GM12878 (cell line): ENCODE measurements around the gene DTL. TPM values are rescaled to one million over a fixed set of nuclear protein-coding genes. Genes with fewer than 3 reads are reported as not detected.
A peak's percentile ranks its signal among the peaks of the same experiment; 100 is the strongest.

Source experiments
- ATAC-seq: fragments of 200-7000 bp; cut with Tn5 transposase; 3 replicates; pipeline ENCODE4 v1.9.1; 2020; ENCODE audit warnings: mild to moderate bottlenecking, moderate library complexity
- BruUV-seq: library from RNA; stranded (reverse); fragments of 400-500 nt; replicated peaks from 2 replicates; lab custom pipeline; 2021; lab: Mats Ljungman, UMichigan
- CTCF ChIA-PET: fragments of 300-600 bp; sonication (Branson Sonifier 250); formaldehyde crosslinking; extraction: SDS; loops from one replicate; lab custom pipeline; 2021; ENCODE audit warnings: inconsistent platforms; lab: Yijun Ruan, JAX
- POLR2A ChIA-PET: fragments of 350-600 bp; formaldehyde crosslinking; extraction: SDS; loops from one replicate; lab custom pipeline; 2021; ENCODE audit warnings: inconsistent platforms; lab: Charles Lee
- RAD21 ChIA-PET: fragments of 300-600 bp; sonication (Branson Sonifier 250); formaldehyde crosslinking; loops from one replicate; lab custom pipeline; 2023; ENCODE audit warnings: antibody characterized with exemption; ENCODE audit not compliant: unreplicated experiment; lab: Charles Lee
- SMC1A ChIA-PET: fragments of 300-600 bp; sonication (Branson Sonifier 250); formaldehyde crosslinking; loops from one replicate; lab custom pipeline; 2023; ENCODE audit not compliant: unreplicated experiment, uncharacterized antibody; lab: Charles Lee
- DNase-seq: peaks from one replicate; pipeline ENCODE4 v3.0.0-alpha.2; 2011; ENCODE audit warnings: low read depth, low spot score
- FAIRE-seq: peaks from 3 replicates; lab custom pipeline; 2011; peaks lifted over from hg19 to GRCh38; lab: Jason Lieb, UNC
- H2AFZ ChIP-seq: 2 replicates; pipeline ENCODE4 v1.6.0; 2011; ENCODE audit warnings: low read depth, low read length, control low read depth; ENCODE audit not compliant: control insufficient read depth
- H3K27ac ChIP-seq: 2 replicates; pipeline ENCODE4 v1.5.1; 2011; ENCODE audit warnings: control low read depth; ENCODE audit not compliant: control insufficient read depth, insufficient read depth
- H3K27me3 ChIP-seq, 2 experiments: replicated peaks in 1 of 2; 2 replicates each; pipeline versions ENCODE4 v1.6.0 to v1.6.1; 2011; ENCODE audit warnings: low read length in 1 of 2; ENCODE audit not compliant: control insufficient read depth in 2 of 2, insufficient read depth in 2 of 2
- H3K36me3 ChIP-seq, 2 experiments: 2 replicates each; pipeline ENCODE4 v1.5.1; 2011; ENCODE audit warnings: low read length in 1 of 2; ENCODE audit not compliant: control insufficient read depth in 2 of 2, insufficient read depth in 2 of 2
- H3K4me1 ChIP-seq: 2 replicates; pipeline ENCODE4 v1.6.1; 2011; ENCODE audit warnings: mild to moderate bottlenecking, low read length, moderate library complexity, mixed read lengths; ENCODE audit not compliant: control insufficient read depth, insufficient read depth
- H3K4me2 ChIP-seq: 2 replicates; pipeline ENCODE4 v1.6.0; 2011; ENCODE audit warnings: control low read depth; ENCODE audit not compliant: control insufficient read depth, insufficient read depth
- H3K4me3 ChIP-seq: fragments of 200-600 bp; sonication (generic); 2 replicates; pipeline ENCODE4 v1.5.1; 2016
- H3K79me2 ChIP-seq: 2 replicates; pipeline ENCODE4 v1.6.0; 2011; ENCODE audit warnings: low read length; ENCODE audit not compliant: control insufficient read depth, insufficient read depth
- H3K9ac ChIP-seq: 2 replicates; pipeline ENCODE4 v1.8.0; 2011; ENCODE audit warnings: low read length, control low read depth, mixed read lengths; ENCODE audit not compliant: control insufficient read depth, insufficient read depth
- H3K9me3 ChIP-seq: replicated peaks from 3 replicates; pipeline ENCODE4 v1.5.1; 2011; ENCODE audit warnings: mild to moderate bottlenecking, low read length; ENCODE audit not compliant: control insufficient read depth, insufficient read depth
- H4K20me1 ChIP-seq: 2 replicates; pipeline ENCODE4 v1.6.0; 2011; ENCODE audit not compliant: control insufficient read depth, insufficient read depth
- CTCF ChIP-seq, 3 experiments: IDR thresholded peaks in 2 of 3; conservative IDR thresholded peaks in 1 of 3; 2 replicates each; pipeline ENCODE4 v1.5.1; 2011; ENCODE audit warnings: low read depth in 3 of 3, low read length in 3 of 3, mild to moderate bottlenecking in 3 of 3, control low read depth in 2 of 3, moderate library complexity in 2 of 3, inconsistent platforms in 1 of 3, mixed read lengths in 1 of 3; ENCODE audit not compliant: control insufficient read depth in 2 of 3, insufficient read depth in 1 of 3; ENCODE audit errors: extremely low read depth in 1 of 3
- HDAC2 ChIP-seq: fragments of 200-600 bp; sonication (generic); IDR thresholded peaks from 2 replicates; pipeline ENCODE4 v1.6.1; 2017
- JUNB ChIP-seq: IDR thresholded peaks from 2 replicates; pipeline ENCODE4 v1.6.1; 2016; ENCODE audit warnings: antibody characterized with exemption, mild to moderate bottlenecking
- MAX ChIP-seq: IDR thresholded peaks from 2 replicates; pipeline ENCODE4 v1.6.1; 2012; ENCODE audit warnings: low read depth, low read length, improper control_type of control experiment
- MYB ChIP-seq: fragments of 150-350 bp; IDR thresholded peaks from 2 replicates; pipeline ENCODE4 v1.6.1; 2014; ENCODE audit warnings: mild to moderate bottlenecking, low read depth, low read length, borderline replicate concordance
- PRDM15 ChIP-seq: fragments of 450-650 bp; formaldehyde crosslinking; IDR thresholded peaks from 2 replicates; pipeline ENCODE4 v1.4.0; 2020; ENCODE audit warnings: mild to moderate bottlenecking, moderate library complexity
- RAD21 ChIP-seq: IDR thresholded peaks from 2 replicates; pipeline ENCODE4 v1.6.1; 2011; ENCODE audit warnings: mild to moderate bottlenecking, low read depth, low read length, moderate library complexity; ENCODE audit not compliant: insufficient read depth
- SMAD5 ChIP-seq: IDR thresholded peaks from 2 replicates; pipeline ENCODE4 v1.6.1; 2016; ENCODE audit warnings: antibody characterized with exemption, low read depth
- SMARCA5 ChIP-seq: fragments of 450-650 bp; IDR thresholded peaks from 2 replicates; pipeline ENCODE4 v1.6.1; 2017; ENCODE audit warnings: mild to moderate bottlenecking
- SMC3 ChIP-seq: IDR thresholded peaks from 2 replicates; pipeline ENCODE4 v1.6.1; 2011; ENCODE audit warnings: low read length, improper control_type of control experiment, borderline replicate concordance
- ZNF24 ChIP-seq: fragments of 450-650 bp; IDR thresholded peaks from 2 replicates; pipeline ENCODE4 v1.6.1; 2017; ENCODE audit warnings: antibody characterized with exemption, mild to moderate bottlenecking
- ZNF592 ChIP-seq: fragments of 450-650 bp; IDR thresholded peaks from 2 replicates; pipeline ENCODE4 v1.6.1; 2017; ENCODE audit warnings: mild to moderate bottlenecking, moderate library complexity
- in situ Hi-C: fragments of 300-500 bp; cut with MboI; formaldehyde crosslinking; loops from 9 replicates; pipeline ENCODE4 v1.14.3; 2018; ENCODE audit warnings: mixed read lengths
- intact Hi-C: fragments of 100-400 bp; cut with micrococcal nuclease; formaldehyde crosslinking; loops from one replicate; pipeline ENCODE4 v1.14.2; 2022; ENCODE audit not compliant: unreplicated experiment
- polyA plus RNA-seq, 11 experiments: library from polyadenylated mRNA; depleted of rRNA in 4 of 11; unstranded in 6 of 11; stranded (reverse) in 5 of 11; fragments of >200 nt; fragmentation: Nextera tagmentation in 4 of 11; fragmentation: Illumina TruSeq in 1 of 11; extraction: Ambion mirVana in 4 of 11; extraction: Trizol in 1 of 11; gene quantifications; 1 replicate in 1 of 11; 2 replicates in 10 of 11; pipeline versions ENCODE4 v1.2.1 to v1.2.3, GENCODE V29; 2011 to 2016; ENCODE audit warnings: inconsistent platforms in 2 of 11, missing spikeins in 2 of 11, low read depth in 1 of 11
- total RNA-seq, 4 experiments: library from RNA; depleted of rRNA in 3 of 4; stranded (reverse); fragments of >200 nt in 3 of 4; fragmentation: Illumina TruSeq in 1 of 4; extraction: Trizol in 1 of 4; gene quantifications; 2 replicates each; pipeline versions ENCODE4 v1.2.1 to v1.2.3, GENCODE V29; 2013 to 2021

DTL gene
- total and polyA plus RNA-seq, 10 of the 15 experiments (the other 5 are each of a cell fraction or from before 2014, with no cell fraction given) = 24.1 to 73.4 (median 52.2) TPM

GRCh38 chr1:212070720-212071302 is 35.3 kb downstream of the DTL start:
- TF ChIP-seq JUNB = no peak
- peak; percentile 31; the same call in 1 of the 2 replicates for TF ChIP-seq SMARCA5
- TF ChIP-seq ZNF24 = 0 out of 2 replicates have a peak, but pooled peaks have one; percentile 62
- no peak for TF ChIP-seq SMAD5
- TF ChIP-seq RAD21 = peak; percentile 95
- peak; percentile 77; the same call in 1 of the 2 replicates for TF ChIP-seq ZNF592
- TF ChIP-seq HDAC2 = no peak
- TF ChIP-seq CTCF (IDR thresholded peaks at IDR 0.05 in 2 of 3, conservative IDR thresholded peaks at IDR 0.05 in 1 of 3; ENCODE audit: control insufficient read depth in 2 of 3, extremely low read depth in 1 of 3, insufficient read depth in 1 of 3, low read depth in 3 of 3, low read length in 3 of 3) = peak; percentile 51 to 72 (median 54); a peak in 5 of 6 replicates
- TF ChIP-seq PRDM15 = no peak
- peak; percentile 94; the same call in 1 of the 2 replicates for TF ChIP-seq SMC3
- TF ChIP-seq MAX = no peak
- TF ChIP-seq MYB = no peak
- Histone ChIP-seq H3K4me2 (no peak overlapping the region), H2AFZ (no peak overlapping the region), H3K27ac (no peak overlapping the region), H3K4me1 (no peaks in the 10 kb centered on the region), H3K9ac (no peak overlapping the region), H4K20me1 (no peaks in the 10 kb centered on the region), H3K27me3 (no peaks in the 10 kb centered on the region), H3K79me2 (no peaks in the 10 kb centered on the region), H3K9me3 (no peaks in the 10 kb centered on the region), H3K36me3 (peaks cover 0 to 6% of the 10 kb centered on the region in 2 experiments; a peak in 2 of 4 replicates), H3K4me3 (no peak overlapping the region)
- DNase-seq = no peak
- intact Hi-C loops = loop anchor here (1.0 to 2.0 kb wide), 3 partner anchors 220 to 386 kb away; no protein-coding TSS in a partner anchor
- no peak for FAIRE-seq
- BruUV-seq = no TSS peak
- POLR2A ChIA-PET = interaction anchor here (0.7 to 2.4 kb wide), 5 partner anchors 33 to 390 kb away, joined by 3 to 13 read pairs (median 3); no protein-coding TSS in a partner anchor
- SMC1A ChIA-PET = interaction anchor here (0.6 to 5.7 kb wide), 68 partner anchors 8 to 393 kb away, joined by 3 to 168 read pairs (median 5); partner anchors contain the start of genes DTL, INTS7 and PPP2R5A
- in situ Hi-C loops = loop anchor here (5.0 kb wide), 1 partner anchor 296 kb away; no protein-coding TSS in a partner anchor
- CTCF ChIA-PET = interaction anchor here (0.6 to 5.6 kb wide), 62 partner anchors 8 to 680 kb away, joined by 3 to 270 read pairs (median 6); partner anchors contain the start of genes DTL and INTS7
- peak; percentile 63 for ATAC-seq
- RAD21 ChIA-PET = interaction anchor here (0.6 to 5.6 kb wide), 55 partner anchors 11 to 707 kb away, joined by 3 to 197 read pairs (median 4); partner anchors contain the start of genes DTL and INTS7
